Memory B cell (primary cell): Measurements from ENCODE around the gene CRIM1.

ENCODE experiments used
- ATAC-seq: fragments of 150-1000 bp; cut with Tn5 transposase; 2 replicates; pipeline ENCODE4 v1.10.0; 2021; ENCODE audit warnings: low read depth, mild to moderate bottlenecking, moderate library complexity
- DNase-seq, 2 donors: peaks; one replicate each; pipeline ENCODE4 v3.0.0; 2022; ENCODE audit warnings: low spot score in 2 of 2
- H3K27ac Mint-ChIP-seq: one replicate; pipeline ENCODE4 v1.8.0; 2022; ENCODE audit warnings: mild to moderate bottlenecking, moderate library complexity, mixed read lengths
- H3K27me3 Mint-ChIP-seq: one replicate; pipeline ENCODE4 v1.8.0; 2022; ENCODE audit warnings: mixed read lengths
- H3K36me3 Mint-ChIP-seq: one replicate; pipeline ENCODE4 v1.8.0; 2022; ENCODE audit warnings: mild to moderate bottlenecking, mixed read lengths
- H3K4me1 Mint-ChIP-seq: one replicate; pipeline ENCODE4 v1.8.0; 2022; ENCODE audit warnings: mixed read lengths
- H3K4me3 Mint-ChIP-seq: one replicate; pipeline ENCODE4 v1.8.0; 2022; ENCODE audit warnings: mild to moderate bottlenecking, moderate library complexity, mixed read lengths
- H3K9me3 Mint-ChIP-seq: one replicate; pipeline ENCODE4 v1.8.0; 2022; ENCODE audit warnings: mixed read lengths

CRIM1 gene

GRCh38 chr2:36405183-36405582 is 49.6 kb downstream of the CRIM1 start:
- Mint-ChIP-seq H3K27me3 (peaks cover 2% of the 10 kb centered on the region), H3K27ac (no peak overlapping the region), H3K4me3 (no peak overlapping the region), H3K36me3 (no peaks in the 10 kb centered on the region), H3K9me3 (no peaks in the 10 kb centered on the region), H3K4me1 (no peaks in the 10 kb centered on the region)
- DNase-seq (no peak), ATAC-seq (no peak)

GRCh38 chr2:36406296-36406695 is 50.7 kb downstream of the CRIM1 start:
- DNase-seq (no peak), ATAC-seq (no peak)
- H3K27me3 Mint-ChIP-seq = peaks cover 2% of the 10 kb centered on the region
- H3K4me1 Mint-ChIP-seq = no peaks in the 10 kb centered on the region
- no peak overlapping the region for H3K27ac Mint-ChIP-seq
- H3K9me3 Mint-ChIP-seq = no peaks in the 10 kb centered on the region
- no peaks in the 10 kb centered on the region for H3K36me3 Mint-ChIP-seq
- no peak overlapping the region for H3K4me3 Mint-ChIP-seq

- Mint-ChIP-seq H3K27ac (no peak overlapping the region), H3K4me1 (no peaks in the 10 kb centered on the region), H3K9me3 (no peaks in the 10 kb centered on the region), H3K27me3 (peaks cover 4% of the 10 kb centered on the region), H3K4me3 (no peak overlapping the region), H3K36me3 (no peaks in the 10 kb centered on the region)
- ATAC-seq (no peak), DNase-seq (no peak)
These were observed 51.8 kb downstream of the CRIM1 start for GRCh38 chr2:36407413-36407812.

- no peak for DNase-seq
- H3K4me1 Mint-ChIP-seq = no peaks in the 10 kb centered on the region
- no peak for ATAC-seq
- H3K27me3 Mint-ChIP-seq = peaks cover 4% of the 10 kb centered on the region
- H3K9me3 Mint-ChIP-seq = no peaks in the 10 kb centered on the region
- no peaks in the 10 kb centered on the region for H3K36me3 Mint-ChIP-seq
- H3K4me3 Mint-ChIP-seq = no peak overlapping the region
- H3K27ac Mint-ChIP-seq = no peak overlapping the region
These were observed 52.7 kb downstream of the CRIM1 start for GRCh38 chr2:36408198-36408703.

- no peak overlapping the region for H3K4me3 Mint-ChIP-seq
- no peaks in the 10 kb centered on the region for H3K36me3 Mint-ChIP-seq
- no peak for DNase-seq
- no peak overlapping the region for H3K27ac Mint-ChIP-seq
- no peaks in the 10 kb centered on the region for H3K9me3 Mint-ChIP-seq
- H3K4me1 Mint-ChIP-seq = no peaks in the 10 kb centered on the region
- no peak for ATAC-seq
- H3K27me3 Mint-ChIP-seq = peaks cover 4% of the 10 kb centered on the region
These were observed 53.8 kb downstream of the CRIM1 start for GRCh38 chr2:36409335-36409734.

- H3K9me3 Mint-ChIP-seq = no peaks in the 10 kb centered on the region
- no peaks in the 10 kb centered on the region for H3K36me3 Mint-ChIP-seq
- H3K27ac Mint-ChIP-seq = no peak overlapping the region
- ATAC-seq (no peak), DNase-seq (no peak)
- peaks cover 4% of the 10 kb centered on the region for H3K27me3 Mint-ChIP-seq
- H3K4me1 Mint-ChIP-seq = no peaks in the 10 kb centered on the region
- H3K4me3 Mint-ChIP-seq = no peak overlapping the region
These were observed 54.4 kb downstream of the CRIM1 start for GRCh38 chr2:36409935-36410334.

- Mint-ChIP-seq H3K9me3 (no peaks in the 10 kb centered on the region), H3K27me3 (peaks cover 4% of the 10 kb centered on the region), H3K36me3 (no peaks in the 10 kb centered on the region), H3K4me3 (no peak overlapping the region), H3K27ac (no peak overlapping the region), H3K4me1 (no peaks in the 10 kb centered on the region)
- ATAC-seq = no peak
- no peak for DNase-seq
These were observed 55.1 kb downstream of the CRIM1 start for GRCh38 chr2:36410681-36411080.

GRCh38 chr2:36411962-36412444 is 56.4 kb downstream of the CRIM1 start:
- Mint-ChIP-seq H3K4me1 (no peaks in the 10 kb centered on the region), H3K9me3 (no peaks in the 10 kb centered on the region)
- no peak for ATAC-seq

GRCh38 chr2:36413218-36413617 is 57.6 kb downstream of the CRIM1 start:
- H3K36me3 Mint-ChIP-seq = no peaks in the 10 kb centered on the region

More at GRCh38 chr2:36411962-36412444, 56.4 kb downstream of the CRIM1 start:
- Mint-ChIP-seq H3K36me3 (no peaks in the 10 kb centered on the region), H3K27ac (no peak overlapping the region), H3K4me3 (no peak overlapping the region), H3K27me3 (peaks cover 4% of the 10 kb centered on the region)
- no peak for DNase-seq

GRCh38 chr2:36414307-36414706 is 58.7 kb downstream of the CRIM1 start:
- no peak for ATAC-seq
- no peaks in the 10 kb centered on the region for H3K9me3 Mint-ChIP-seq
- no peaks in the 10 kb centered on the region for H3K4me1 Mint-ChIP-seq
- DNase-seq = no peak
- peaks cover 8% of the 10 kb centered on the region for H3K27me3 Mint-ChIP-seq
- no peaks in the 10 kb centered on the region for H3K36me3 Mint-ChIP-seq
- H3K27ac Mint-ChIP-seq = no peak overlapping the region
- H3K4me3 Mint-ChIP-seq = no peak overlapping the region

More at GRCh38 chr2:36413218-36413617, 57.6 kb downstream of the CRIM1 start:
- H3K9me3 Mint-ChIP-seq = no peaks in the 10 kb centered on the region
- H3K27ac Mint-ChIP-seq = no peak overlapping the region
- H3K27me3 Mint-ChIP-seq = peaks cover 5% of the 10 kb centered on the region
- H3K4me1 Mint-ChIP-seq = no peaks in the 10 kb centered on the region
- ATAC-seq = no peak
- no peak for DNase-seq
- H3K4me3 Mint-ChIP-seq = no peak overlapping the region

GRCh38 chr2:36415381-36416022 is 59.9 kb downstream of the CRIM1 start:
- Mint-ChIP-seq H3K9me3 (no peaks in the 10 kb centered on the region), H3K36me3 (no peaks in the 10 kb centered on the region), H3K27me3 (peaks cover 6% of the 10 kb centered on the region), H3K27ac (no peak overlapping the region), H3K4me3 (no peak overlapping the region), H3K4me1 (no peaks in the 10 kb centered on the region)
- ATAC-seq = no peak
- DNase-seq = no peak

- no peaks in the 10 kb centered on the region for H3K4me1 Mint-ChIP-seq
- ATAC-seq = no peak
- H3K9me3 Mint-ChIP-seq = no peaks in the 10 kb centered on the region
These were observed 61.0 kb downstream of the CRIM1 start for GRCh38 chr2:36416370-36417165.

GRCh38 chr2:36420569-36421181 is 65.1 kb downstream of the CRIM1 start:
- Mint-ChIP-seq H3K27ac (no peak overlapping the region), H3K27me3 (peaks cover 8% of the 10 kb centered on the region)
- ATAC-seq = no peak

More at GRCh38 chr2:36416370-36417165, 61.0 kb downstream of the CRIM1 start:
- Mint-ChIP-seq H3K27me3 (peaks cover 5% of the 10 kb centered on the region), H3K36me3 (no peaks in the 10 kb centered on the region), H3K27ac (no peak overlapping the region), H3K4me3 (no peak overlapping the region)
- no peak for DNase-seq

GRCh38 chr2:36421379-36421778 is 65.8 kb downstream of the CRIM1 start:
- no peaks in the 10 kb centered on the region for H3K9me3 Mint-ChIP-seq
- no peak for ATAC-seq
- no peak overlapping the region for H3K4me3 Mint-ChIP-seq

More at GRCh38 chr2:36420569-36421181, 65.1 kb downstream of the CRIM1 start:
- Mint-ChIP-seq H3K4me1 (no peaks in the 10 kb centered on the region), H3K4me3 (no peak overlapping the region), H3K36me3 (no peaks in the 10 kb centered on the region), H3K9me3 (no peaks in the 10 kb centered on the region)
- DNase-seq = no peak

More at GRCh38 chr2:36421379-36421778, 65.8 kb downstream of the CRIM1 start:
- Mint-ChIP-seq H3K36me3 (no peaks in the 10 kb centered on the region), H3K27ac (no peak overlapping the region), H3K4me1 (no peaks in the 10 kb centered on the region), H3K27me3 (peaks cover 8% of the 10 kb centered on the region)
- DNase-seq = no peak
